ENCODE measurements around the gene IL6ST.

GRCh38 chr5:55896663-55897062 lies 98.1 kb downstream of the IL6ST start:
- TF ChIP-seq POLR2AphosphoS5 (IDR thresholded peaks at IDR 0.05) (no peak), CTCF (IDR thresholded peaks at IDR 0.05 in 8 of 11, conservative IDR thresholded peaks at IDR 0.05 in 3 of 11) (no peak), POLR2A (IDR thresholded peaks at IDR 0.05) (no peak)
